GM12878 (cell line): Measurements from ENCODE around the gene RPS19BP1. TPM values are rescaled to one million over a fixed set of nuclear protein-coding genes. Genes with fewer than 3 reads are reported as not detected.
A peak's percentile ranks its signal among the peaks of the same experiment; 100 is the strongest.

ENCODE experiments used
- ATAC-seq: fragments of 200-7000 bp; cut with Tn5 transposase; 3 replicates; pipeline ENCODE4 v1.9.1; 2020; ENCODE audit warnings: mild to moderate bottlenecking, moderate library complexity
- BruUV-seq: library from RNA; stranded (reverse); fragments of 400-500 nt; replicated peaks from 2 replicates; lab custom pipeline; 2021; lab: Mats Ljungman, UMichigan
- CTCF ChIA-PET: fragments of 300-600 bp; sonication (Branson Sonifier 250); formaldehyde crosslinking; extraction: SDS; loops from one replicate; lab custom pipeline; 2021; ENCODE audit warnings: inconsistent platforms; lab: Yijun Ruan, JAX
- POLR2A ChIA-PET: fragments of 350-600 bp; formaldehyde crosslinking; extraction: SDS; loops from one replicate; lab custom pipeline; 2021; ENCODE audit warnings: inconsistent platforms; lab: Charles Lee
- RAD21 ChIA-PET: fragments of 300-600 bp; sonication (Branson Sonifier 250); formaldehyde crosslinking; loops from one replicate; lab custom pipeline; 2023; ENCODE audit warnings: antibody characterized with exemption; ENCODE audit not compliant: unreplicated experiment; lab: Charles Lee
- SMC1A ChIA-PET: fragments of 300-600 bp; sonication (Branson Sonifier 250); formaldehyde crosslinking; loops from one replicate; lab custom pipeline; 2023; ENCODE audit not compliant: unreplicated experiment, uncharacterized antibody; lab: Charles Lee
- DNase-seq: peaks from one replicate; pipeline ENCODE4 v3.0.0-alpha.2; 2011; ENCODE audit warnings: low read depth, low spot score
- FAIRE-seq: peaks from 3 replicates; lab custom pipeline; 2011; peaks lifted over from hg19 to GRCh38; lab: Jason Lieb, UNC
- H2AFZ ChIP-seq: 2 replicates; pipeline ENCODE4 v1.6.0; 2011; ENCODE audit warnings: low read depth, low read length, control low read depth; ENCODE audit not compliant: control insufficient read depth
- H3K27ac ChIP-seq: 2 replicates; pipeline ENCODE4 v1.5.1; 2011; ENCODE audit warnings: control low read depth; ENCODE audit not compliant: control insufficient read depth, insufficient read depth
- H3K27me3 ChIP-seq, 2 experiments: replicated peaks in 1 of 2; 2 replicates each; pipeline versions ENCODE4 v1.6.0 to v1.6.1; 2011; ENCODE audit warnings: low read length in 1 of 2; ENCODE audit not compliant: control insufficient read depth in 2 of 2, insufficient read depth in 2 of 2
- H3K36me3 ChIP-seq, 2 experiments: 2 replicates each; pipeline ENCODE4 v1.5.1; 2011; ENCODE audit warnings: low read length in 1 of 2; ENCODE audit not compliant: control insufficient read depth in 2 of 2, insufficient read depth in 2 of 2
- H3K4me1 ChIP-seq: 2 replicates; pipeline ENCODE4 v1.6.1; 2011; ENCODE audit warnings: mild to moderate bottlenecking, low read length, moderate library complexity, mixed read lengths; ENCODE audit not compliant: control insufficient read depth, insufficient read depth
- H3K4me2 ChIP-seq: 2 replicates; pipeline ENCODE4 v1.6.0; 2011; ENCODE audit warnings: control low read depth; ENCODE audit not compliant: control insufficient read depth, insufficient read depth
- H3K4me3 ChIP-seq: fragments of 200-600 bp; sonication (generic); 2 replicates; pipeline ENCODE4 v1.5.1; 2016
- H3K79me2 ChIP-seq: 2 replicates; pipeline ENCODE4 v1.6.0; 2011; ENCODE audit warnings: low read length; ENCODE audit not compliant: control insufficient read depth, insufficient read depth
- H3K9ac ChIP-seq: 2 replicates; pipeline ENCODE4 v1.8.0; 2011; ENCODE audit warnings: low read length, control low read depth, mixed read lengths; ENCODE audit not compliant: control insufficient read depth, insufficient read depth
- H3K9me3 ChIP-seq: replicated peaks from 3 replicates; pipeline ENCODE4 v1.5.1; 2011; ENCODE audit warnings: mild to moderate bottlenecking, low read length; ENCODE audit not compliant: control insufficient read depth, insufficient read depth
- H4K20me1 ChIP-seq: 2 replicates; pipeline ENCODE4 v1.6.0; 2011; ENCODE audit not compliant: control insufficient read depth, insufficient read depth
- POLR2A ChIP-seq: IDR thresholded peaks from 2 replicates; pipeline ENCODE4 v1.6.1; 2011; ENCODE audit warnings: low read depth, mild to moderate bottlenecking, low read length
- SUZ12 ChIP-seq: fragments of 200-600 bp; sonication (generic); IDR thresholded peaks from one replicate; pipeline ENCODE4 v1.6.1; 2018; ENCODE audit warnings: antibody characterized with exemption, mild to moderate bottlenecking; ENCODE audit not compliant: unreplicated experiment
- WGBS: methylation state at CpG from one replicate; pipeline ENCODE4 v1.1.6; 2016; ENCODE audit warnings: low lambda C conversion rate; ENCODE audit not compliant: insufficient replicate concordance, insufficient coverage; ENCODE audit errors: missing lambda C conversion rate; 5-methylcytosine and 5-hydroxymethylcytosine counted together
- in situ Hi-C: fragments of 300-500 bp; cut with MboI; formaldehyde crosslinking; loops from 9 replicates; pipeline ENCODE4 v1.14.3; 2018; ENCODE audit warnings: mixed read lengths
- intact Hi-C: fragments of 100-400 bp; cut with micrococcal nuclease; formaldehyde crosslinking; loops from one replicate; pipeline ENCODE4 v1.14.2; 2022; ENCODE audit not compliant: unreplicated experiment
- polyA plus RNA-seq, 11 experiments: library from polyadenylated mRNA; depleted of rRNA in 4 of 11; unstranded in 6 of 11; stranded (reverse) in 5 of 11; fragments of >200 nt; fragmentation: Nextera tagmentation in 4 of 11; fragmentation: Illumina TruSeq in 1 of 11; extraction: Ambion mirVana in 4 of 11; extraction: Trizol in 1 of 11; gene quantifications; 1 replicate in 1 of 11; 2 replicates in 10 of 11; pipeline versions ENCODE4 v1.2.1 to v1.2.3, GENCODE V29; 2011 to 2016; ENCODE audit warnings: inconsistent platforms in 2 of 11, missing spikeins in 2 of 11, low read depth in 1 of 11
- total RNA-seq, 4 experiments: library from RNA; depleted of rRNA in 3 of 4; stranded (reverse); fragments of >200 nt in 3 of 4; fragmentation: Illumina TruSeq in 1 of 4; extraction: Trizol in 1 of 4; gene quantifications; 2 replicates each; pipeline versions ENCODE4 v1.2.1 to v1.2.3, GENCODE V29; 2013 to 2021
- TF ChIP-seq, protein P1 (sequence below): fragments of 450-650 bp; formaldehyde crosslinking; IDR thresholded peaks from 2 replicates; pipeline ENCODE4 v1.4.0; 2022; ENCODE audit warnings: mild to moderate bottlenecking, moderate library complexity

Gene RPS19BP1
- total and polyA plus RNA-seq, 10 of the 15 experiments (the other 5 are each of a cell fraction or from before 2014, with no cell fraction given), result 2.7 to 206 (median 78.6) TPM

DNA sequence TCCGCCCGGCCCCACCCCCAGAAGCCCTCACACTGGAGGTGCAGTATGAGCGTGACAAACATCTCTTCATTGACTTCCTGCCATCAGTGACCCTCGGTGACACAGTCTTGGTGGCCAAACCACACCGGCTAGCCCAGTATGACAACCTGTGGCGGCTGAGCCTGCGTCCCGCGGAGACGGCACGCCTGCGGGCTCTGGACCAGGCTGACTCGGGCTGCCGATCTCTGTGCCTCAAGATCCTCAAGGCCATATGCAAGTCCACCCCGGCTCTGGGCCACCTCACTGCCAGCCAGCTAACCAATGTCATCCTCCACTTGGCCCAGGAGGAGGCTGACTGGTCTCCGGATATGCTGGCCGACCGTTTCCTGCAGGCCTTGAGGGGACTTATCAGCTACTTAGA, 18.8 kb downstream of the RPS19BP1 start:
- in situ Hi-C loops, result loop anchor here (25.0 kb wide), 1 partner anchor 351 kb away; the partner anchor contains the start of gene CBX7
- H3K27me3 ChIP-seq, result no peaks in the 10 kb centered on the region
- ATAC-seq, result no peak
- H3K9ac ChIP-seq, result no peak overlapping the region
- intact Hi-C loops, result loop anchor here (1.0 kb wide), 1 partner anchor 170 kb away; no protein-coding TSS in a partner anchor
- peaks cover 15% of the 10 kb centered on the region for H3K79me2 ChIP-seq
- FAIRE-seq, result no peak
- no peak overlapping the region for H3K4me3 ChIP-seq
- CTCF ChIA-PET, result interaction anchor here (0.6 to 8.0 kb wide), 21 partner anchors 11 to 203 kb away, joined by 3 to 75 read pairs (median 6); partner anchors contain the start of genes MIEF1, RPL3, RPS19BP1 and TAB1
- H3K4me1 ChIP-seq, result peaks cover 19% of the 10 kb centered on the region
- POLR2A ChIA-PET, result interaction anchor here (0.9 to 1.1 kb wide), 2 partner anchors 17 to 18 kb away, joined by 3 to 5 read pairs; no protein-coding TSS in a partner anchor
- peak; percentile 21; the same call in 1 of the 2 replicates for TF ChIP-seq POLR2A
- TF ChIP-seq, protein P1, sequence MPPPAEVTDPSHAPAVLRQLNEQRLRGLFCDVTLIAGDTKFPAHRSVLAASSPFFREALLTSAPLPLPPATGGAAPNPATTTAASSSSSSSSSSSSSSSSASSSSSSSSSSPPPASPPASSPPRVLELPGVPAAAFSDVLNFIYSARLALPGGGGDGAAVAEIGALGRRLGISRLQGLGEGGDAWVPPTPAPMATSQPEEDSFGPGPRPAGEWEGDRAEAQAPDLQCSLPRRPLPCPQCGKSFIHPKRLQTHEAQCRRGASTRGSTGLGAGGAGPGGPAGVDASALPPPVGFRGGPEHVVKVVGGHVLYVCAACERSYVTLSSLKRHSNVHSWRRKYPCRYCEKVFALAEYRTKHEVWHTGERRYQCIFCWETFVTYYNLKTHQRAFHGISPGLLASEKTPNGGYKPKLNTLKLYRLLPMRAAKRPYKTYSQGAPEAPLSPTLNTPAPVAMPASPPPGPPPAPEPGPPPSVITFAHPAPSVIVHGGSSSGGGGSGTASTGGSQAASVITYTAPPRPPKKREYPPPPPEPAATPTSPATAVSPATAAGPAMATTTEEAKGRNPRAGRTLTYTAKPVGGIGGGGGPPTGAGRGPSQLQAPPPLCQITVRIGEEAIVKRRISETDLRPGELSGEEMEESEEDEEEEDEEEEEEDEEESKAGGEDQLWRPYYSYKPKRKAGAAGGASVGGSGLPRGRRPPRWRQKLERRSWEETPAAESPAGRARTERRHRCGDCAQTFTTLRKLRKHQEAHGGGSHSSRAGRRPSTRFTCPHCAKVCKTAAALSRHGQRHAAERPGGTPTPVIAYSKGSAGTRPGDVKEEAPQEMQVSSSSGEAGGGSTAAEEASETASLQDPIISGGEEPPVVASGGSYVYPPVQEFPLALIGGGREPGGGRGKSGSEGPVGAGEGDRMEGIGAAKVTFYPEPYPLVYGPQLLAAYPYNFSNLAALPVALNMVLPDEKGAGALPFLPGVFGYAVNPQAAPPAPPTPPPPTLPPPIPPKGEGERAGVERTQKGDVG, result no peak
- TF ChIP-seq SUZ12, result no peak
- SMC1A ChIA-PET, result interaction anchor here (1.0 to 2.0 kb wide), 10 partner anchors 9 to 203 kb away, joined by 3 to 8 read pairs (median 4); no protein-coding TSS in a partner anchor
- H3K9me3 ChIP-seq, result no peaks in the 10 kb centered on the region
- peaks cover 34 to 39% of the 10 kb centered on the region in 2 experiments; a peak in 3 of 4 replicates for H3K36me3 ChIP-seq
- RAD21 ChIA-PET, result interaction anchor here (1.0 to 1.6 kb wide), 3 partner anchors 15 to 20 kb away, joined by 3 to 5 read pairs (median 4); no protein-coding TSS in a partner anchor
- H2AFZ ChIP-seq, result no peak overlapping the region
- 89% methylated on average over 18 of the region's 18 CpGs for WGBS
- BruUV-seq, result no TSS peak
- H3K4me2 ChIP-seq, result no peak overlapping the region
- H4K20me1 ChIP-seq, result peaks cover 4% of the 10 kb centered on the region; the same call in 1 of the 2 replicates
- no peak for DNase-seq
- H3K27ac ChIP-seq, result no peak overlapping the region
